Fibroblast of villous mesenchyme (primary cell): ENCODE data around the gene SHOC1. TPM values are rescaled to one million over a fixed set of nuclear protein-coding genes. Genes with fewer than 3 reads are reported as not detected.
"Not testable (repeated sequence)": the region's sequence is repeated elsewhere in the genome, so short reads cannot be mapped to it uniquely, and the experiment has no call there.

Source experiments
- DNase-seq: peaks from one replicate; pipeline ENCODE4 v3.0.0-alpha.2; 2010; ENCODE audit warnings: low read depth
- H3K4me3 ChIP-seq: 2 replicates; pipeline ENCODE4 v1.5.1; 2011; ENCODE audit warnings: low read depth, mild to moderate bottlenecking, low read length
- CTCF ChIP-seq: IDR thresholded peaks from 2 replicates; pipeline ENCODE4 v1.5.1; 2012; ENCODE audit warnings: low read depth, mild to moderate bottlenecking, low read length; ENCODE audit not compliant: insufficient read depth
- total RNA-seq: library from RNA; depleted of rRNA; stranded (reverse); fragments of >200 nt; gene quantifications from 2 replicates; pipeline ENCODE4 v1.2.3, GENCODE V29; 2012

The SHOC1 gene
- total RNA-seq, 1 donor = under 0.01 TPM

GRCh38 chr9:111821006-111821528, 26.3 kb upstream of the SHOC1 start:
- peak; percentile 50 for DNase-seq
- H3K4me3 ChIP-seq = no peak overlapping the region
- no peak for TF ChIP-seq CTCF

- no peak for TF ChIP-seq CTCF
- no peak for DNase-seq
- no peak overlapping the region for H3K4me3 ChIP-seq
These were observed 24.6 kb upstream of the SHOC1 start for GRCh38 chr9:111819360-111819759.

GRCh38 chr9:111815285-111816070, 20.7 kb upstream of the SHOC1 start:
- TF ChIP-seq CTCF = no peak

GRCh38 chr9:111812337-111812736, 17.6 kb upstream of the SHOC1 start:
- no peak for TF ChIP-seq CTCF
- DNase-seq = no peak

More at GRCh38 chr9:111815285-111816070, 20.7 kb upstream of the SHOC1 start:
- DNase-seq = no peak
- H3K4me3 ChIP-seq = no peak overlapping the region

GRCh38 chr9:111810908-111811307, 16.2 kb upstream of the SHOC1 start:
- no peak for DNase-seq
- no peak for TF ChIP-seq CTCF
- no peak overlapping the region for H3K4me3 ChIP-seq

More at GRCh38 chr9:111812337-111812736, 17.6 kb upstream of the SHOC1 start:
- no peak overlapping the region for H3K4me3 ChIP-seq

- not testable (repeated sequence) for H3K4me3 ChIP-seq, DNase-seq
These were observed 15.7 kb upstream of the SHOC1 start for GRCh38 chr9:111810415-111810814.

- no peak overlapping the region for H3K4me3 ChIP-seq
- TF ChIP-seq CTCF = no peak
- DNase-seq = no peak
These were observed 12.5 kb upstream of the SHOC1 start for GRCh38 chr9:111807197-111807596.
